Right renal cortex interstitium (tissue), 3 donors: Measurements from ENCODE around the gene NT5DC4. TPM values are rescaled to one million over a fixed set of nuclear protein-coding genes. Genes with fewer than 3 reads are reported as not detected.

Source experiments
- DNase-seq, 3 donors: peaks; one replicate each; pipeline ENCODE4 v3.0.0-alpha.2; 2013; ENCODE audit warnings: low read depth in 3 of 3, low spot score in 2 of 3
- polyA plus RNA-seq, 3 donors: library from polyadenylated mRNA; unstranded; fragments of 120-200 nt; gene quantifications; one replicate each; pipeline ENCODE4 v1.2.1, GENCODE V29; 2013; ENCODE audit not compliant: insufficient read length in 3 of 3

The NT5DC4 gene
- polyA plus RNA-seq, 3 donors, result 0.07 to 0.12 TPM; not detected in 1

DNA sequence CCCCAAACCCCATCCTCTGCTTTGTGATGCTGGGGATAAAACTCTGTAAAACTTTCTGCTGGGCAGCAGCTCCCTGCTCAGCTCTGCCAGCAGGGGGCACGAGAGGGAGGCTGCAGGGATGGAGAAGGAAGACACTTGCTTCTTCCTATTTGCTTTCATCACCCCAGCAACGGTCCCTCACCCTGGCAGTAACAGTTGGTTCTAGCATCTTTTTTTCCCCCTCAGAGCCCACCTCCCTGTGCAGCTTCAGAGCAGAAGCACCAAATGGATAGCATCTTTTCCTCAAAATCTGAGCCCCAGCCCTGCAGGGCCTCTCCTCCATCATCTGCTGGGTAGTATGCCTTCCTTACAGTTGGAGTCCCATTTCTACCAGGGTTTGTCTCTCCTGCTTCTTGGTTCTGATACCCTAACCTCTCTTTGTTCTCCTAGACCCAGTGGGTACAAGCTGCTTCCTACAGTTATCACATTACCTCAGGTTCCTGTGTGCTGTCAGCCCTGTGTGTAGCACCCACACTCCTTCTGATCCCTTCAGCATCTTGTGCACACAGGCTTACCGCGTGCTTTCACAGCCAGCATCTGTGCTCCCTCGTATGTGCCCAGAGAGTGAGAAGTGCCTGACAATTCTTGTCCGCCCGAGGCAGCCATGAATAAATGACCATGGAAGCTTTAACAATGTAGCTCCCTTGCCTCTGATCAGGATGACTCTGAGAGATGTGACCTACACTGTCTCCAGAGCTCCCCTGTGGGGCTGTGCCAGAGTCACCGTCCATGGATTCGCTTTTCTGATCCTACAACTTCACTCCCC lies 29.1 kb downstream of the NT5DC4 start:
- DNase-seq, result peak in 1 of 3 donors; percentile 50

GRCh38 chr2:112750560-112750843 lies 29.7 kb downstream of the NT5DC4 start:
- no peak for DNase-seq

DNA sequence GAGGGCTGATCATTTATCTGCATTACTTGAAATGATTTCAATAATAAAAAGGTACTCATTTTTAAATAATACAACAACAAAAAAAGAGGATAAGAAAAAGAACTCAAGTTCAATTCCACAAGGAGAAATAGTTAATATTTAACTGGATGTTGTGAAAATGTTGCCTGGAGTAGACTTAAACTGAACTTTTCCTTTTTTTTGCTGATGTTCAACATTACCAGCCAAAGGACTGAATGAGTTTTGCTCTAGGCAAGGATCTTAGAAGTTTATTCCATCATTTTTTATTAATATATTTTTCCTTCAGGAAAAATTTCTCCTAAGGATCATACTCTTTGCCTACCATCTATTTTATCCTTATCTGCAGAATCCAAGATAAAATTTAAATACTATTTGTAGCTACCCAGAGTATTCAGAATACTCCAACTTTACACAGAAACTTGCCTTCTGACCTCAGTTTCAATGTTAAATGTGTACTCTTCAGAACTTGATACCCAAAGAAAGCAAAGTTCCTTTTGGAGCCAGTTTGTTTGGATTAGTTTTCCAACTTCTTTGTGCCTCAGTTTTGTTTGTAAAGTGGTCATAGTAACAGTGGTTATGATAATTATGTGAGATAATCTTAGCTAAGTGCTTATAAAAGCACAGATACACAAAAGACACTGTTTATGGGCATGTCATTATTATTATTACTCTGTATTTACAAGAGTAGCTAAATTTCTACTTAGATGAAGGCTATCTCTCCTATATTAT lies 30.8 kb downstream of the NT5DC4 start:
- no peak for DNase-seq

- DNase-seq, result no peak
These were observed 31.8 kb downstream of the NT5DC4 start for GRCh38 chr2:112752667-112753066.

- DNase-seq, result no peak
These were observed 33.7 kb downstream of the NT5DC4 start for GRCh38 chr2:112754564-112754963.

DNA sequence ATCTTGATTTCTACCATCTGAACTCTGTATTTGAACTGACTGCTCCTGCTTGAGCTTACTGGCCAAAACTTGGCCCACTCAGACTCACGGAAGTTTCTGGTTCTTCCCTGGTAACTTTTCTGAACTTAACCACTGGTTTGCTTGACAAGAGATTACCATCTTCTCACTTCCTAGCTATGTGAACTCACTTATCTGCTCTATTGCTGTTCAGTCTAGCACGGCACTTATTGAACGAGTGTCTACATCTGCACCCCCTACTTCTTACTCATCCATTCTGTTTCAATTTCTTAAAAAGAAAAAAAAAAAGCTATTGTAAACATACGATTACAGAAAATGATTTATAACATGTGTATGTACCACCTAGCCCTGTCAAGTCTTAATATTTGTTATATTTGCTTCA lies 34.6 kb downstream of the NT5DC4 start:
- no peak for DNase-seq

- DNase-seq, result no peak
These were observed 35.4 kb downstream of the NT5DC4 start for GRCh38 chr2:112756207-112756606.

GRCh38 chr2:112757265-112757664 lies 36.4 kb downstream of the NT5DC4 start:
- DNase-seq, result no peak

- no peak for DNase-seq
These were observed 37.9 kb downstream of the NT5DC4 start for GRCh38 chr2:112758711-112759110.

- DNase-seq, result no peak
These were observed 39.3 kb downstream of the NT5DC4 start for GRCh38 chr2:112760149-112760548.

DNA sequence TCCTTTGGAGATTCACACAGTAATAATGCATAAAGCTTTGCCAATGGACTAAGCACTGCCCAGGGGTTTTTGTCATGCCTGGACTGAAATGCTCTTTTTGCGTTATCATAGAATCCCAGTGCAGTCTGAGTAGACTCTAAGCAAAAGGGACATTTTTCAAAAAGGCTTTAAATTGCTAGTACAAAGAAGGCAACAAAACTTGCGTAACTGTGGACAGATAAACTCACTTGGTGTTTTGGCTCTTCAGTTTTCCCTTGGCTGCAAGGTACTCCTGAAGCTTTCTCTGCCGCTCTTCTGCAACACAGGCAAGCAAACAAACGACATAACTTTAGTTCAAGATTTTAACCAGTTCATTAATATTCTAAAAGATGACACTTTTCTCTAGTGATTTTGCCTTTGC lies 41.5 kb downstream of the NT5DC4 start:
- no peak for DNase-seq

- peak; percentile 88 to 96 (median 92) for DNase-seq
These were observed 43.5 kb downstream of the NT5DC4 start, which contains the start of gene CKAP2L for GRCh38 chr2:112764071-112765044. Gene CKAP2L (minus strand): TSS chr2:112764609. CDS start chr2:112764598, 11 bp downstream.

DNA sequence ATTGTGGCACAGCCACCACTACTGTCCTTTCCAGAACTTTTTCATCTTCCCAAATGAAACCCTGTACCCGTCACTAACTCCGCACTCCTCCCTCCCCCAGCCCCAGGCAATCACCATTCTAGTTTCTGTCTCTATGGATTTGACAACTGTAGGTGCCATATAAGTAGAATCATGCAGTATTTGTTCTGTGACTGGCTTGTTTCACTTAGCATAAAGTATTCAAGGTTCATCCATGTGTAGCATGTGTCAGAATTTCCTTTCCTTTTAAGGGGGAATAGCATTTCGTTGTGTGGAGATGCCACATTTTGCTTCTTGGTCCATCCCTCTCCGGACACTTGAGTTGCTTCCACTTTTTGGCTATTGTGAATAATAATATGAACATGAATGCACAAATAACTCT lies 44.4 kb downstream of the NT5DC4 start:
- no peak for DNase-seq

DNA sequence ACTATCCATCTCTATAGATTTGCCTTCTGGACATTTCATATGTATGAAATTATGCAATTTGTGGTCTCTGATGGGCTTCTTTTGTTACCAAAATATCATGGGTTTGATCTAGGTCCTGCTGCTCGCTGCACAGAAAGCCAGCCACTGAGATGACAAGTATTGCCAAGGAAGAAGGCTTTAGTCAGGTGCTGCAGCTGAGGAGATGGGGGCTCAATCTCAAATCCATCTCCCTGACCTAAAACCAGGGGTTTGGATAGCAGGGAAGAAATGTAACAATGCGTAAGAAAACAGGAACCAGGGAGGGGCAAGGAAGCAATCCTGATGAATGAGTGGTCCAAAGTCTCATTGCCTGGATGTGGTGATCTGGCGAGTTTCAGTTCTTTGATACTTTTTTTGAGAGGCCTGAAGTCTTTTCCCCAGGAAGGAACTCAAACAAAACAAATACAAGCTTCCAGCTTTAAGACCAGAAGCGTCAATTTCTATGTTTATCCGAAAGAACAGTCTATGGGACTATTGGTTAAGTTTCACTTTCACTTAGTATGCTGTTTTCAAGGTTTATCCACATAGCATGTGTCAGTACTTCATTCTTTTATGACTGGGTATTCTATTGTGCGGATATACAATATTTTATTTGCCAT lies 47.0 kb downstream of the NT5DC4 start:
- no peak for DNase-seq

GRCh38 chr2:112768432-112768831 lies 47.6 kb downstream of the NT5DC4 start:
- no peak for DNase-seq

GRCh38 chr2:112772322-112772721 lies 51.5 kb downstream of the NT5DC4 start:
- no peak for DNase-seq

- DNase-seq, result no peak
These were observed 52.2 kb downstream of the NT5DC4 start for GRCh38 chr2:112772911-112773475.

DNA sequence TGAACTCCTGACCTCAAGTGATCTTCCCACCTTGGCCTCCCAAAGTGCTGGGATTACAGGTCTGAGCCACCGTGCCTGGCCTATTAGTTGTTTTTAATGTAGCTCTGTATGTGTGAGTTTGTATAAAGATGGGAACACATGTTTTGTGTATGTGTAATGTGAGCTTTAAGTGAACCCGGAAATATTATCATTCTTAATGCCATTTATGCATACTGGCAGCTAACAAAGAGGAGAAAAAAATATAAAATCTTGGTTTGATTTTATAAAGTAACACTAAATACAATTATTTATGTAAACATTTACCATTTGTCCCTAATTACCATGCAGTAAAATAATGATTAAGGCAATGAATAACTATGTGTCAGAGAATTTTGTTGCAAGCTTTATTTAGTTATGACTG lies 52.7 kb downstream of the NT5DC4 start:
- no peak for DNase-seq

DNA sequence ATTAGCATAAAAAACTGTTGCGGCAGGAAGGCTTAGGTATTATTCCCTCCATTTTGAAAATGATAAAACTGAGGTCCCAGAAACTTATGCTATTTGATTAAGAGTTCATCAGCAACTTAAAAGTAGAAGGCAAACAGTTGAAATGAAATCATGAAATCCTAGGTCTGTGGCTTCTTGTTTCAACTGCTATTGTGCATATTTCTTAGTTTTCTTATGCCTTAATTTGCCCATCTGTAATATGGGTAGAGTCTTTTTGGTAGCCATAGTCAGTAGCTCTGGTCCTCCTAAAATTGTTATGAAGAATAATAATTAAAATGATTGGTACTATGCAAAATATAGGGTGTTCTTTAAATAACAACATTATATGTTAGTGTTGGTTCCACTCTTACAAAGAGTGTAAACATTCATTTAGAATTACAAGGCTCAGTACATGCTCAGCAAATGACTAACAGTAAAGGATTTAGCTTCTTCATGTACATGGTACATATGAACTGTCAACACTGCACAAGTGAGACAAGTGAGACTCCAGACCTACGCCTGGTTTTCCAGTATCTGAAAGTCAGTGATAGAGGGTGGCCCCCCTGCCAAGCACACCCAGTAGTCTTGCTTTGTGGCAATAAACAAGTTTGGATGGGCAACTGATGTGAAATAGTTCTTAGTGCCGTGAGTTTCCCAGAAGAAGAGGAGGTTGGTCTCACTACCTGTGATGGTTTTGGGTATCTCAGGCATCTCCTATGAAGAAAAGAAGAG lies 53.9 kb downstream of the NT5DC4 start:
- DNase-seq, result no peak
